T-helper 1 cell (primary cell): ENCODE measurements around the gene ZXDC.
A peak's percentile ranks its signal among the peaks of the same experiment; 100 is the strongest.

Experiments
- DNase-seq, 5 donors: peaks; one replicate each; pipeline ENCODE4 v3.0.0-alpha.2; 2012 to 2020

Gene ZXDC

DNA sequence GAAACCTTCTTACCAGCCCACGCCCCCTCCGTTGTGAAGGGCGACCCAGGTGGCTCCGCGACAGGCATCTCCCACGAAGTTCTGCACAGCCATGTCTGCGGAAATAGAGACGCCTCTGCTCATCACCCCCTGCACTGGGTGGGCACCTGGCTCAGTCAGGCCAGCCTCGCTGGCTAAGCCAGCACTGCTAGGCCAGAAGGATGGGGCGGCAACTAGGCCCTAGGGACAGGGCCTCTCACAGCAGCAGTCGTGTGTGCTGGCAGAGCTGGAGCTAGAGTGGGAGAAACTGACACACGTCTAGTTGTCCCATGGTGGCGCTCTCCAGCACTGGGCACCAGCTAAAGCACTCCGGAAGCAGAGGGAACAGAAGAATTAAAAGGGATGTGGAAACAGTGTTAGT lies 12.5 kb upstream of the ZXDC start:
- no peak for DNase-seq

DNA sequence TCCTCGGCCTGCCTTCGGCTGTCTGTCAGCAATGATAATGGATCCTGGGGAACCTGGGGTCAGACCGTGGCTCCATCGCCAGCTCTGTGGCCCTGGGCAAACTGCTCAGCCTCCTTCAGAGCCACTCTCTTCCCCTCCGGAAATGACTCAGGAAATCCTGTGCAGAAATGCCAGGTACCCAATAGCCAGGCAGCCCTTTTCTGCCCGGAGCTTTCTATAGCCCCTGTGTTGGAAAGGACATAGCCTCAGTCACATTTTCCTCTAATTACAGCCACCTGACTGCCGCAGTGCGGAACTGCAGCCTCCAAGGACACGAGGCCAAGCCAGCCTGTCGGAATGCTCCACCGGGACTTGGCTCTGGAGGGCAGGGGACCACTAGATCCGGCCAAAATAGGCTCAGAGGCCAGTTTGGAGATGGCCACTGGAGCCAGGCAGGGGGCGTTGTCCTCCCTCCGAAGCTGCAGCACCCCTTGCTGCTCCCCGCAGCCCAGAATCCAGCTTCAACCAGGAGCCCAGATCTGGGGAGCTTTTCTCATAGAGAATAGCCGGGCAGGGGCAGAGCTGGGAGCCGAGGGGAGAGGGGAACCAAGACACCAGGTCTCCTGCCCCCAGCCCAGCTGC lies 11.6 kb upstream of the ZXDC start:
- DNase-seq: peak in 1 of 5 donors; percentile 51

DNA sequence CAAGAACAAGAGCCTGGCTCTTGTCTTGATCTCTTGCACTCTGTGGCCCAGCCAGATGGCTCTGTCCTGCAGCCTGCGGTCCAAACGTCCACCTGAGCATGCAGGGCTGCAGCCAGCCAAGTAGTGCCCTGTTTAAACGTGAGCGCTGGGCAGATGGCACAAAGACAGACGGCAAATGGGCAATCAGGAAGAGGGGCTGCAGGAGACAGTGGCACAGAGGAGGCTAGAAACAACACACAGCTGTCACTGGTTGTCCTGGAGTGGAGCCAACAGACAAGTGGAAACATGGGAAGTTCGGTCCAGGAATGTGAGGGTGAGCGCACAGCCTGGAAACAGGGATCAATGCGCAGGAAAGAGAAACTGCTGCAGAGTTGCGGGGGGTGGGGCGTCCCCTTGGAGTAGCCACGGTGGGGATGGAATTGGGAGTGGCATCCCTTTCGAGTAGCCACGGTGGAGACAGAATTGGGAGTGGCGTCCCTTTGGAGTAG lies 10.7 kb upstream of the ZXDC start:
- no peak for DNase-seq

DNA sequence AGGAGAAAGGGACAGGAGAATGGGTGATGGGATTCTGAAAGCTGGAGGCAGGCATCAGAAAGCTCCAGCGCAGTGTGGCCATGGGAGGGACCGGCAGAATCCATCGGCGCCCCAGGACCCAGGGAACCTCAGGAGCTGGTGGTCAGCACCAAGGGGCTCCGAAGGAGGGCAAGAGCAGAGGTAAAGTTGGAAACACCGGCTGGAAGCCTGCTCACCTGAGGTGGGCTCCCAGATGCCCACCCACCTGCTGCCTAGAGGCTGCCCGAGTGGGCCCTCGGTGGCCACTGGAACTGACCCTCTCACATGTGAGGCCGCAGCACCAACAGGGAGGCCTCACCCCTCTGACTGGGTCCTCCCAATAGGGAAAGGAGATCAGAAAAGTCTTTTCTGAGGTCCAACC lies 10.3 kb upstream of the ZXDC start:
- DNase-seq: no peak

DNA sequence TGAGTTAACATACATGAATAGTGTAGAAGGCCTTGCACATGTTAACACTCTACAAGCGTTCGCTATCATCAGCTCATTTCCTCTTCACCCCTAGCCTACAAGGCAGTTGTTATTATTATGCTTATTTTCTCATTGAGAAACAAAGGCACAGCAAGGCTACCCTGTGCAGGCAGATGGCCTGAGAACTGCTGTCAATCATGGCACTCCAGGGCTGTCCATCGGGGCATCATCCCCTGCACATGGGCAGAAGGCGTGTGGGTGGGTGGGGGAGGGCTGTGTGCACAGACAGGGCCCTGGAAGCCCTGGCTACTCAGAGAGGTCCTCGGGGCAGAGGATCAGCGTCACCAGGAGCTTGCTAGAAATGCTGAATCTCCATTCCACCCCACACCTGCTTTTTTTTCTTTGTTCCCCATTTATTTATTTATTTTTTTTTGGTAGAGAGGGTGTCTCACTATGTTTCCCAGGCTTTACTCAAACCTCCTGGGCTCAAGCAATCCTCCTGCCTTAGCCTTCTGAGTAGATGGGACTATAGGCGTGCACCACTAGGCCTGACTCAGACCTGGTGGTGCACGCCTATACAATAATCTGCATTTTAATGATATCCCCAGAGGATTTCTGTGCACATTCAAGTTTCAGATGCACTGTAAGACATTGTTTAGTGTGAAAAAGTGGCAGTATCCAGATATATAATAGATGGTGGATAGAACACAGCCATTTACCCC lies 9.6 kb upstream of the ZXDC start:
- DNase-seq: no peak

DNA sequence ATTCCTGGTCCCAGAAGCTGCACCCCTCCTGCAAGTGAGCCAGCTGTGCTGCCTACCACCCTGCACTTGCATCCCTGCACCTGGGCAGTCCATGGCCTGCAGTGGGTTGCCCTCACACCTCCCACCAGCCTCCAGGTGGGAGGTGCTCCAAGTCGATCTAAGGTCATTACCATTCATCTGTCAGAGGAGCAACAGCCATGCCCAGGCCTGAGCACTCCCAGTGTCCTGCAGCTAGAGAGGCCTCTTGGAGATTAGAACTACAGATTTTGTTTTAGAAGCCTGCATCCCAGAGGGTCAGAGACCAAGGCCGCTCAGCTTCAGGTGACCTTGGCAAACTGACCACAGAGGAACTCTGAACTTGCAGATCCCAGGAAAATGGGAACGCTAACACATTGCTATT lies 9.0 kb upstream of the ZXDC start:
- no peak for DNase-seq

DNA sequence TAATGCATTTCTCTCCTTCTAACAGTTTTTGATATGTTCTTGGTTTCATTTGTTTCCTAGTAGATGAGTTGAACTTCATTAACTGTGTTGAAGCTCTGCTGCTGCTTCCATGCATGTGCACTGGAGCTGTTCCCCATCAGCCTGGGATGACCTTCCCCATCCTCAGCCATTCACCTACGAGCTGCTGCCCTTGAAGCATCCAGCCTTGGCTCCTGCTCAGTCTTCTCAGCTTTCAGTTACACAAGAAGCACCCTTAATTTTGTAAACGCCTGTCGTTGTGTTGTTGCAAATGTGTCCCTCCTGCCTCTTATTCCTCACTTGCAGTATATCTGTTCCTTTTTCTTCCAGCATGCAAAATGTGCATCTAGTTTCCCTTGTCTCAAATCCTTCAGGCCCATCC lies 8.5 kb upstream of the ZXDC start:
- no peak for DNase-seq

DNA sequence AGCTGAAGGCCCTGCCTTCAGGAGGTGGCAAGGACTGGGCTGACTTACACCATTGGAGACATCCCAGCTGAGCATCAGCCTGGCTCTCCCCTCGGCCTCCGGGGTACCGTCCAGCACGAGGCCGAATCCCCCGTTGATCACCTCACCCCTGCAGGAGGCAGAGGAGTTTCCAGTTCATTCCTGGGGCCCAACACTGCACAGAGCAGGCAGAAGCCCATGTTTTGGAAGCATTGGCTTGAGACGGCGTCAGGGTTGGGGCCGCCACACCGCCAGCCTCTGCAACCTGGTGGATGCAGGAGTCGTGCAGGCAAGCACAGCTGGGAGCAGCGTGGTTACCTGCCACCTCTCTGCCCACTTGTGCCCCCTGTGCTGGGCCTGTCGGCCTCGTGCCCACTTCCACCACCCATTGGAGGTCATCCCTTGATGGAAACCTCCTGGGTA lies 7.7 kb upstream of the ZXDC start:
- DNase-seq: no peak

DNA sequence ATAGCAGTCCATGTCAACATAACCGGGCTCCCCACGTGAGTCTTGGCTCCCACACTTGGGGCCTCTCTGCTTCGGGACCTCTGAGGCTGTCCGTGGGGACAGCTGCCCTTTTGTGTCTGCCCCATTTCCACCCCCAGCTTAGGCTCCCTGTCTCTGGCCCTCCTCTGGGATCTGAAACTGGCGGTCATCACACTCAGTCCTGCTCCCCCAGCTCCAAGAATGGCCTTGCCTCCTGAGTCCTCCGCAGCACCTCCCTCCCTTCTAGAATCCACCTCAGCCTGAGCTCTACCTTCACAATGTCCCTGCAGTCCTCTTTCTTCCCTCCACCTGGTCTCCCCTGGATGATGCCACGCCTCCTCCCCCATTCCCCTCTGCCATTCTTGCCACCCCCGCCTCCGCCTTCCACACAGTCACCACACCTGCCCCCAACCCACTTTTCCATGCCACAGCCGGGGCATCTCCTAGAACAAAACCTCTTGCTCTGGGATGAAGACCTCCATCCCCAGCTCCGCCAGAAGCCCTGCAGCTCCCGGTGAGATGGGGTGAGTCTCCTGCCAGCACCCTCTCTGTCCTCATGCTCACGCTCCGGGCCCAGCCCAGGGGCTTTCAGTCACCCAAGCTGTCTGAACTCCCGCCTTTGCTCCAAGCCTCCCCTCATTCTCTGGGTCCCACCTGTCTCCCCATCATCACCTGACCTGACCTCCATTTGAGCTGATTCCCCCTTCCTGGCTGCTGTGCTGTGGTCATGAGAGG lies 7.0 kb upstream of the ZXDC start:
- DNase-seq: no peak

DNA sequence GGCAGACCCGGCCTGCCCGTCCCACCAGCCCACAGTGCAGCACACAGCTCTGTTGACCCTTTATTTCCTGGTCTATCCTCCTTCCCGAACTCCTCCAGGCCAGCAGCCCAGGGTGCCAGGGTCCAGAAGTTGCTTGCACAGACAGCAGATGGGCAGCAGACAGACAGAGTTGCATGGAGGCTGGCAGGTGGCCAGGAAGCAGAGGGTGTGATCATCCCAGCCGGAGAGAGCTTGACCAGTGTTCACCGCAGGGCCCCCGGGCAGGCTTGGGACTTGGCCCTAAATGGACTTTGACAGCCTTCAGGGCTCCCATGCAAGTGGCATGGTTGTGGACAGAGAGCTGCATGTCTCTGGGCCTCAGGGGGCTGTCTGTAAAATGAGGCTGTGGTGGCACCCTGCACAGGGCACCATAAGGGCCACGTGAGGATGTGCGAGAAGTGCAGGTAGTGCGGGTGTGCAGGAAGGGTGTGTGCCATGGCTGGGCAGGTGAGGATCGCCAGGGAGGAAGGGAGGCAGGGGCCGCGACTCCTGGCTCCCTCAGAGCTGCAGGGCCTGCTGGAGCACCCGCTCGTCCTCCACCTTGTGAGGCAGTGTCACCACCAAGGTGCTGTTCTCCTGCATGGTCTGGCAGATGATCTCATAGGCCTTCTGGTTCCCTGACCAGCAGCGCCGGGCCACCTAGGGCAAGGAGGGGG lies 6.3 kb upstream of the ZXDC start:
- no peak for DNase-seq

DNA sequence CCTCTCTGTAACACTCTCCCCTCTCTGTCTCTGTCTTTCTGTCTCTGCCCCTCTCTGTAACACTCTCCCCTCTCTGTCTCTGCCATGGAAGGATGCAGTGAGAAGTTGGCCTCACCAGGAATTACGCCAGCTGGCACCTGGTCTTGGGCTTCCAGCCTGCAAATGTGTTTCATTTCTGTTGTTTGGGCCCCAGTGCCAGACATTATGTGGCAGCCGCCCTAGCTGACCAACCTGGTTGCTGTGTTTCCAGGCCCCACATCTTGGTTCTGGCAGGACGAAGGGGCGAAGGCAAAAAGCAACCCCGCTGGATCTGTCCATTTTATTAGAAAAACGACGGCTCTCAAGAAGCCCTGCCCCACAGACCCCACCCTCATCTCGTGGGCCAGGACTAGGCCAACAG lies 5.2 kb upstream of the ZXDC start:
- no peak for DNase-seq

DNA sequence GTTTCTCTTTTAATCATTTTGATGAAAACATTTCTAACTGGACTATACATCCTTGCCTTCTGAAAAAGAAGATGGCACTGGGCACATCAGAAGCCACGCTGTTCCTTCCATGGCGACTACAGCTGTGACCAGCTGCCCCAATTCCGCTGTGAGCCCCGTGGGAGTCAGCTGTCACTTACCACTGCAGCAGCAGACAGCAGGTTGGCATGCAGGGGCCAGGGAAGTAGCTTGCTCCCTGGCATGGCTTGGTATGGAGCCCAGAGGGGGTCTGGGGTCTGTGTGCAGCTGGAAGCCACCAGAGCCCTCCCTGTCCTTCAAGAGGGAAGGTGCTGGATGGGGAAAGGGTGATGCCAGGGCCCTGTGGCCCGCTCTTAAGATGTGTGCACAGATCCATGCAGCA lies 4.5 kb upstream of the ZXDC start:
- DNase-seq: no peak

DNA sequence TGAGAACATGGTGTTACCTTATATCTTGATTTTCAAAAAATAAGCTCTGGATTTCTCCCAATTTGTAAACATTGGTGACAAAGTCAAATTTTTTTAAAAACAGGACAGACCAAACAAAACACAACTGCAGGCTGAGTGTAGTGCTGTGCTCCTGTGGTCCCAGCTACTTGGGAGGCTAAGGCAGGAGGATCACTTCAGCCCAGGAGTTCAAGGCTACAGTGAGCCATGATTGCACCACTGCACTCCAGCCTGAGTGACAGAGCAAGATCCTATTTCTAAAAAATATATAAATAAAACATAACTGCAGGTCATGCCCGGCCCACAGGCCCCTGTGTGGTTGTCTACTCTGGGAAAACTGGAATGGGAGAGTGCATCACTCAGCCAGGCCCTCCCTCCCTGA lies 4.0 kb upstream of the ZXDC start:
- DNase-seq: no peak

DNA sequence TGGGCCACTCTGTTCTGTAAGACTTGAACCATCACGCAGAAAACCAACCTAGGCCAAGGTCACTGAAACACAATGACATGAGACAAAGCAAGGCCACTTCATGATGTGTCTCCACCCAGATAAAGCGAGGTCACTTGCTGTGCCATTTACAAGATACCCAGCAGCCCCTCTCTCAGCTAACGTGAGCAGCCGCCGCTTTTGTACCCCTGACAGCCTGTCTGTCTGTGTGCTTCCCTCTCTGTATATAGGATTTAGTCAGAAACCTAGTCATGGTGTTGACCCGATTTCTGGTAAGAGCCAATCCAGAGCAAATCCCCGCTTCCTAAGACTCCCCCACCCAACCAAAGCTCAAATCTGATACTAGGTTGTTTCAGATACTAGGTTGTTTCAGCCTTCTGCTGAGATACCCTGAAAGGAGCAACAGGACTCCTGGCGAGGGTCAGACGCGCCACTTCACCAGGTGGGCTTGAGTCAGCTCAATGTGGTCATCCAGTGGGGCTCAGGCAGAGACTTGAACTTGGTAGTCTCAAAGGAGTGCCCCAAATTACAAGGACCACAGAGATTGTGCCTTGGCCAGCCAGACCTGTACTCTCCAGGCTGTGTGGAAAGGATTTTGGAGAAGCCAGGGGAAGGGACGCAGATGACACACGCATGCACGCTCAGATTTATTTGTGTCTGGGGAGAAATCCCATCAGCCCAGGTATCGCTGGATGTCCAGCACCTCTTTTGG lies 3.1 kb upstream of the ZXDC start:
- no peak for DNase-seq

DNA sequence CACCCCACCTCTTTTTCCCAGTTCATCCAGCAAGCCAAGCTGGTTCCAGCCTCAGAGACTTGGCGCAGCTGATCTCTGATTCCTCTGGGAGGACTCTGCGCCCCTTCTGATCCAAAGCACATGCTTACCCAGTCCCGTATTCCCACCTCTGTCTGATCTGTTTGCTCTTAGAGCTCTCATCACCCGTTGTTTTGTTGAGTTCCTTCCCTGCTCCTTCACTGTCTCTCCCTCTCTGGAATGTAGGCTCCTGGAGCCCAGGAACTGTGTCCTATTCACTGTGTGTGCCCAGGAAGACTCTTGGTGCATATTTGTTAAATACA lies 1.3 kb upstream of the ZXDC start:
- no peak for DNase-seq

DNA sequence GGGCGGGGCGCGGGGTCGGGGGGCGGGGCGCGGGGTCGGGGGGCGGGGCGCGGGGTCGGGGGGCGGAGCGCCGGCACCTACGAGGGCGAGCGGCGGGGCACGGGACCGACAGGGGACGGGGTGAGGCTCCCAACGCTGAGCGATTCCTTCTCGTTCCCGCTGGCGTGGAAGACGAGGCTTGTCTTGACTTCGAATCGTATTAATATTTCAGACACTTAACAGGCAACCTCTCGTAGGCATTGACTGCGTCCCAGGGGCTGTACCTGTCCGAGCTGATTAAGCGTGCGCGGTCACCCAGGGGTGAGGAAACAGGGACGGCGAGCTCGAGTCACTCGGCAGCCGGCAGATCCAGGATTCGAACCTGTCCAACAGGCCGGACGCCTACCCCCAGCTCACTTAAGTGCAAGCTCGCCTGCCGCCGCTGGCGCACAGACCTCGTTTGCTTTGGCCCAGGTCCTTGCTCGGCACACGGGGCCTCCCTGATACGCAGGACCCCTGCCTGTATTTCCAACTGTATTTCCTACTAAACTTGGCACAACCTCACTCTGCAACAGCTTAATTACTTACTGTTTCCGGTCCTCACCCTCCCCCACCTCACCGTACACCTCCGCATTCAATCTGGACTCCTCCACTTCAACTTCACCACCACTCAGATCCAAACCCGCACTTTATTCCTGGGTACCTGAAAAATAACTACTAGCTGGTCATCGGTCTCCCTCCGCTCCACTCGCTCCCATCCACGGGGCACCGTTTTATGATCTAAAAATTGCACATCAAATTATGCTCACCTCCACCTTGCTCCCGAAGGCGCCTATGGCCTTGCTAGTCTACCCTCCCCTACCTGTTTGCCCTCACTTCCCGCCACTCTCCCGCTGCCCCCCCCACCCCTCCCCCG lies 722 bp upstream of the ZXDC start:
- peak in 2 of 5 donors; percentile 11 to 52 for DNase-seq

DNA sequence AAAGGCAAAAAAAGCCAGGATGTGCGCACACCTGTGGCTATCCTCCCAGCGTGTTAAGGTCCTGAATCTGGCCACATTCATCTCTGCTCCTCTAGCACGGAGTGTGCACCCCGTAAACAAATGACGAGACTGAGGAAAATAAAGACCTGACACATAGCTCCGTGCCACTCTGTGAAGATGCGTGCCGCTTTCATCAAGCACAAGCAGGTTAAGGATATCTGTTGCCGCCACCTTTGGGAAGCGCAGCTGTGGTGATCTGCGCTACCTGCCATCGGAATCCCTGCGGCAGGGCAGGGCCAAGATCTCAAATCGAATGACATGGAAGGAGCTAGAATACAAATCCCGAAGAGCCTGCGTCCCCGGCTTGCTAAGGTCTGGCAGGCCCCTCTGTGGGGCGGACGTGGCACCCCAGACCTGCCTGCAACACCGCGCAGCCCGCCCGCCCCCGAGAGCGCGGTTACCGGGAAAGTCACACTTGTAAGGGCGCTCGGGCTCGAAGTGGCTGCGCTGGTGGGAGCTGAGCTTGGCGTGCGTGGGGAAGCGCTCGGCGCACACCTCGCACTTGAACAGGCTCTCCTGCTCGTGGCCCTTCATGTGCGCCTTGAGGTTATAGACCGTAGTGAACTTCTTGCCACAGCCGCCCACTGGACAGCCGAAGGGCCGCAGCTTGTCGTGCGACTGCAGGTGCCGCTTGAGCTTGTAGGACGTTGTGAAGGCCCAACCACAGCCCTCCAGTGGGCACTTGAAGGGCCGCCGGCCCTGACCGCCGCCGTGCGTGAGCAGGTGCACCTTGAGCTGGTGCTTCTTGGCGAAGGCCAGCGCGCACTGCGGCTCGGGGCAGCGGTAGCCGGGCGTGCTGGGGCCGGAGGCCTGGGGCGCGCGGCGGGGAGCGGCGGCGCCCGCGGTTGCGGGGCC lies 936 bp downstream of the ZXDC start:
- peak in 3 of 5 donors; percentile 13 to 40 (median 19) for DNase-seq

DNA sequence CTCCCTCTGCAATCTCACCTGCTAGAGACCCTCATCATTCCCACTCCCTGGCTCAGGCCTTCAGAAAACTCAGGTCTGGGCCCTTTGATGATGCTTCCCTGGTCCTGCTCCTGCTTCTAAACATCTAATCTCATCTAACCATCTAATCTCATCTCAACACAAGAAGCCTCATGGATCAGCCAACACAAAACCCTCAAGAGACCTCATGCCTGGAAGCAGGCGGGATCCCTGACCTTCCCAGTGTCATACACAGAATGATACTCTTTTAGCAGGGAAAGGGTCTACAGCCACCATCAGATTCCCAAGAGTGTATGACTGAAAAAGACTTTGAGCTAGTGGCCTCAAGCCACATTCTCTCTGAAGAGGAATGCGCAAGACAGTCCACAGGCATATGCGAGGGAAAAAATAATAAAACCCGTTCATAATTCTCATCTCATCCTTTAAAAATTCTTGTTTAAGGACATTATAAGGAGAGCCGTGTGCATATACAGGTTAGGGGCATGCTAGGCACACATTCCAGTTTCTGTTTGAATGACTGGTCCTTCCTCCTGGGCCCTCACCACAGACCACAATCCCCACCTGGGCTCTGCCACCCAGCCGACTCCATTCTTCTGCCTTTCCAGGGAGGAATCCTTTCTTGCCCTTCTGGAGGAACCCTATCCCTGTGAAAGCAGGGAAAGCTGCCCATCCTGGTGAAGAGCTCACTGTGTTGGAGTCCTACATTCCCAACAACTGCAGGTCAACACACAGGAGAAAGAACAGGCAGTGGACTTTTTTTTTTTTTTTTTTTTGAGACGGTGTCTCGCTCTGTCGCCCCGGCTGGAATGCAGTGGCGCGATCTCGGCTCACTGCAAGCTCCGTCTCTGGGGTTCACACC lies 2.2 kb downstream of the ZXDC start:
- no peak for DNase-seq

DNA sequence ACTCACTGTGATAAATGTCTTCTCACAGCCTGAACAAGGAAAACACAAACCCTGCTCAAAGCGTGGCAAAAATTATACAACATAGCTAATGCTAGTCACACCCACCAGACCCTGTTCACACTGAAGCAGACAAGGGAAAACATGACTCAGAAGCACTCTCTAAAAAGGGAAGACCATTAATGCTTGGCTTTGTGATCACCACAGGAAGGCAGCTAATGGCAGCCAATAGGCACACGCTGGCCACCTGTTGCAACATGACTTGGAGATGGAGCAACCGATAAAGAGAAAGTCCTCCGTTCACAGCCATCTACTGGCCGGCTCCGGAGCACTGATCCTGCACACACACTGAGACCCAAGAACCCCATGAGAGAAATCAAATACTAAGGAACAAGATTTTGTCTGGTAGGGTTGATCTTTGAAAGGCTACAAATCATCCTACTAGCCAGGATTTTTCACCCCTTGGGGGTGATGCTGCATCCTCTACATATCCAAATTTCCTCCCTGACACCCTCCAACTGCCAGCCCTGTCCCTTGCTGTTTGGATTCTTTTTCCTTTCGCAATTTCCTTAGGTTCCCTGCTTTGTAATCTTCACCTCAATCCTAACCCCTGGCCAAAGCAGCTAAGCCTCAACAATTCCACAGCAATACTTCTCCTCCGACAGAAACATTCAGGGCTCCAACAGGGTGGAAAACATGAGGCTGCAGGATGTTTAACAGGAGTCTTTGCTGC lies 3.2 kb downstream of the ZXDC start:
- DNase-seq: peak in 1 of 5 donors; percentile 25
